Neuron (in vitro differentiated cells): ENCODE measurements around the gene ECHDC1.
A peak's percentile ranks its signal among the peaks of the same experiment; 100 is the strongest.

Source experiments
- H2AFZ ChIP-seq: one replicate; pipeline ENCODE4 v1.6.1; 2013; ENCODE audit warnings: low read depth, mild to moderate bottlenecking, inconsistent platforms, low read length, moderate library complexity
- H3K27me3 ChIP-seq: one replicate; pipeline ENCODE4 v1.6.1; 2013; ENCODE audit warnings: low read length; ENCODE audit not compliant: insufficient read depth
- H3K36me3 ChIP-seq: one replicate; pipeline ENCODE4 v1.6.1; 2013; ENCODE audit warnings: low read length; ENCODE audit not compliant: insufficient read depth
- H3K4me1 ChIP-seq: one replicate; pipeline ENCODE4 v1.6.1; 2013; ENCODE audit warnings: low read length; ENCODE audit not compliant: insufficient read depth
- H3K4me3 ChIP-seq: 2 replicates; pipeline ENCODE4 v1.5.1; 2013; ENCODE audit warnings: mild to moderate bottlenecking, low read length, moderate library complexity
- H3K9me3 ChIP-seq: one replicate; pipeline ENCODE4 v1.6.1; 2013; ENCODE audit warnings: low read length

The ECHDC1 gene

DNA sequence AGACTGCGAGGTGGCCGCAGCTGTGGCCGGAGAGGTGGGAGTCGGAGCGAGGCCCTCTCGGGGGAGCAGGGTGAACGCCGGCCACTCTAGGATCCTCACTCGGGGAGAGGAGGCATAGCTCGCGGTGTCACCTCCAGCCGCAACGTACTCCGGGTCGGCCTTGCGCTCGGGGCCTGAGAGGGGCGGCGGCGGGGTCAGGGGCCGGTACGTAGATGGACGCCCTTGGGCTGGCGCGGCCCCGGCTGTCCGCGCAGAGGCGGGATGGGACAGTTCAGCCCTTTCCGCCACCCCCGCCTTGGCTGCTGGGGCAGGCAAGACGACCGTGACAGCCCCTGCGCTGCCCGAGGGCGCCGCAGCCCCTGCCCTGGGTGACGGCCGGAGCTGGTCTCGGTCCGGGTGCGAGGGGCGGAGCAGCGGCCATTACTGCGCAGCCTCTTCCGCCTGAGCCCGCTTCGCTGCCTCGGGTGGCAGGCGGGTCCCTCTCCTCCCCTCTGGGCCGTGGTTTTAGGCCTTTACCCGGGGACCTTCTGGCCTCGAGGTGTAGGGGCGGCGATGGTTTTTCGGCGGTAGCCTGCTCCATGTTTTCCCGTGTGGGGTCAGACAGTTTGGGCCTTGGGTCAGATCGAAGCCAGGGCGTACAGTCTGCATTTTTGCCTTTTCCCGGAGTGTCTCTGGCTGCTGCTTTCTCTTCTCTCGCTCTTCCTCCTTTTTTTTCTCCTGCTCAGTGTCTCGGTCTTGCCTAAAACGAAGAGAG, 76.3 kb downstream of the ECHDC1 start:
- peak overlapping the region; percentile 94 for H2AFZ ChIP-seq
- H3K36me3 ChIP-seq = no peaks in the 10 kb centered on the region
- peak overlapping the region; percentile 96 for H3K4me3 ChIP-seq
- no peaks in the 10 kb centered on the region for H3K27me3 ChIP-seq
- H3K9me3 ChIP-seq = no peaks in the 10 kb centered on the region
- H3K4me1 ChIP-seq = peaks cover 15% of the 10 kb centered on the region

DNA sequence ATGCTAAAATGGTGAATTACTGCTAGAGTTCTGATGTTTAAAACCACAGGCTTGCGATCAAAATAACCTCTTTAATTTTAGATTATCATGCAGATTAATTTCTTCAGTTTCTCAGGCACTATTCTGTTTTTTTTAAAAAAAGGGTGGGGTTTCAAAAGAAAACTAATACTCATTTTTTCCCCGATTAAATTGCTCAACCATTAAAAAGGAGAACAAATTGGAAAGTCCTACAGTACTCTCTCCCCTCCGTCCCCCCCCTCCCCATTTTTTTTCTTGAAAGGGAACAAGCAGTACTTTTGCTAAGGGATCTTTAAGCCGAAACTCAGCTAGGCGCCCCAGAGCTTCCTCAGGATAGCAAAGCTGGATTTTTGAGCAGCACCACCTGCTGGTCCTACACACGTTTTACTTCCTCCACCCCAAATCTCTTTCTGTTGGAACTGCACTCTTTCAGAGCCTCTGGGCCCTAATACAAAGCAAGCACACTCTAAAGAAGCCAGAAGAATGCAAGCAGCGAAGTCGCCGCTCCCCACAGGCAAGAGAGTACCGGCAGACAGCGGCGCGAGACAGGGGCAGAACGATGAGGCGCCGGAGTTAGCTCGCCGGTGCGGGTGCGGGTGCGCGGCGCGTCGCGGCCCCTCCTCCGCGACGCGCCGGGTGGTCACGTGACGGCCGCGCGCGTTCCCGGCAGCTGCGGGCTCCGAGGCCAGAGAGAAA, 77.1 kb downstream of the ECHDC1 start, which contains the start of gene RNF146:
Gene RNF146, plus strand, starts transcription at position 687 of the 714 bp plus-strand sequence. CDS start 13,475 bp downstream, outside the sequence.
- Histone ChIP-seq H3K36me3 (no peaks in the 10 kb centered on the region), H3K9me3 (no peaks in the 10 kb centered on the region), H3K27me3 (no peaks in the 10 kb centered on the region), H3K4me1 (peaks cover 15% of the 10 kb centered on the region), H2AFZ (peak within 1 kb of the TSS; percentile 94), H3K4me3 (peak within 1 kb of the TSS; percentile 96)

DNA sequence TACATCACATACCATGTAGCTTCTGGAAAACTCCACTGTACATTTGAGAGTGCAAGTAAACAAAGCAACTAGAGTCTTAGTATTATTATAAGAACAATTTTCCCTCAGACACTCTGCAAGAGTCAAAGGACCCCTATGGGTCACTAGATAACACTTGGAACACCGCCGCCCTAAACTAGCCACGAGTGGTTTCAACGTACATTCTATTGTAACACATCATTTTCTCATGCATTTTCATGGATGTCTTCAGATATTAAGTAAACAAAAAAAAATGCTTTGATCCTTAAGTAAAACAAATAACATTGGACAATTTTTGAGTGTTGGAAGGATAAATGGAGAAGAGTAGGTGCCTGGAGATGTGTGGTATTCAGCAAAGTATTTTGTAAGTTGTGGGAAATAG, 79.9 kb downstream of the ECHDC1 start:
- no peak overlapping the region for H2AFZ ChIP-seq
- no peaks in the 10 kb centered on the region for H3K9me3 ChIP-seq
- no peak overlapping the region for H3K4me3 ChIP-seq
- H3K4me1 ChIP-seq = peaks cover 8% of the 10 kb centered on the region
- no peaks in the 10 kb centered on the region for H3K36me3 ChIP-seq
- H3K27me3 ChIP-seq = no peaks in the 10 kb centered on the region

DNA sequence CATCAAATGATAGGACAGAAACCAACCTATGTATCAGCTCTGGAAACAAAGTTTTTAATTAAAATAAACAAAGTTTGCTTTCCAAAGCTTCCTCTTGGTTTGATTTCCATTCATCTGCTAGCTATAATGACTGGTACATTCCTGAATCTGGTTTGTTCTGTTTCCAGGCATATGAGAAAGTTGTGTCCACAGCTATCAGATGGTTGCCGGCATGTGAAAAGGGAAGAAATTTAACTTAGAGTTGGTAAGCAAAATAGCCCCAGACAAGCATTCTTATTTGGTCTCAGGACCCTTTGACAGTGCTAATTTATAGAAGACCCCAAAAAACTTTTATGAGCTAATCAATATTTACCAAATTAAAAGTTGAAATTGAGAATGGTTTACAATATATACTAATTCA, 80.5 kb downstream of the ECHDC1 start:
- Histone ChIP-seq H3K9me3 (no peaks in the 10 kb centered on the region), H3K27me3 (no peaks in the 10 kb centered on the region), H2AFZ (no peak overlapping the region), H3K4me3 (no peak overlapping the region), H3K36me3 (no peaks in the 10 kb centered on the region), H3K4me1 (peaks cover 5% of the 10 kb centered on the region)

DNA sequence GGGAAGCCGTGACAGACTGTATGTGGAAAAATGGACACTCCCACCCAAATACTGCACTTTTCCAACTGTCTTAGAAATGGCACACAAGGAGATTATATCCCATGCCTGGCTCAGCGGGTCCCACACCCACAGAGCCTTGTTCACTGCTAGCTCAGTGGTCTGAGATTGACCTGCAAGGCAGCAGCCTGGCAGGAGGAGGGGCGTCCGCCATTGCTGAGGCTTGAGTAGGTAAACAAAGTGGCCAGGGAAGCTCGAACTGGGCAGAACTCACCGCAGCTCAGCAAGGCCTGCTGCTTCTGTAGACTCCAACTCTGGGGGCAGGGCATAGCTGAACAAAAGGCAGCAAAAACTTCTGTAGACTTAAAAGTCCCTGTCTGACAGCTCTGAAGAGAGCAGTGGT, 88.1 kb downstream of the ECHDC1 start:
- Histone ChIP-seq H3K36me3 (no peaks in the 10 kb centered on the region), H3K27me3 (no peaks in the 10 kb centered on the region), H3K4me3 (no peak overlapping the region), H3K9me3 (no peaks in the 10 kb centered on the region), H2AFZ (no peak overlapping the region), H3K4me1 (peaks cover 4% of the 10 kb centered on the region)

DNA sequence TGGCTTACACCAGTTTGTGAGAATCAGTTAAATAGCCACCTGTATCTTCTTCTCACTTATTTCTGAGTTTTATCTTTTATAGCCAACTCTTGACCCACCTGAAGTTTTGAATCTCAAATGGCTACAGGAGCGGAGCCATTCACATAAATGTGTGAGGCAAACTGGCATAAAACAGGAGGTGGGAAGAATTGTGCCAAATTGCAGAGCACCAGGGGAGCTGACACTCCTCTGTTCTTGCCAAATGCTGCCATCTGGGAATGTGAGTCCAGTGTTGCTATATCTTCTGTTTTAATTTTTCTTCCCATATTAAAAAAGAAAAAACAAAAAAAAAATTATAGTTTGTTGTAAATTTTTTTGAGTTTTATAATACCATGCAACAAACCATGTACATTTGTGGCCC, 93.8 kb downstream of the ECHDC1 start:
- no peaks in the 10 kb centered on the region for H3K9me3 ChIP-seq
- no peaks in the 10 kb centered on the region for H3K36me3 ChIP-seq
- H3K27me3 ChIP-seq = no peaks in the 10 kb centered on the region
- H2AFZ ChIP-seq = no peak overlapping the region
- no peak overlapping the region for H3K4me3 ChIP-seq
- H3K4me1 ChIP-seq = peaks cover 4% of the 10 kb centered on the region

DNA sequence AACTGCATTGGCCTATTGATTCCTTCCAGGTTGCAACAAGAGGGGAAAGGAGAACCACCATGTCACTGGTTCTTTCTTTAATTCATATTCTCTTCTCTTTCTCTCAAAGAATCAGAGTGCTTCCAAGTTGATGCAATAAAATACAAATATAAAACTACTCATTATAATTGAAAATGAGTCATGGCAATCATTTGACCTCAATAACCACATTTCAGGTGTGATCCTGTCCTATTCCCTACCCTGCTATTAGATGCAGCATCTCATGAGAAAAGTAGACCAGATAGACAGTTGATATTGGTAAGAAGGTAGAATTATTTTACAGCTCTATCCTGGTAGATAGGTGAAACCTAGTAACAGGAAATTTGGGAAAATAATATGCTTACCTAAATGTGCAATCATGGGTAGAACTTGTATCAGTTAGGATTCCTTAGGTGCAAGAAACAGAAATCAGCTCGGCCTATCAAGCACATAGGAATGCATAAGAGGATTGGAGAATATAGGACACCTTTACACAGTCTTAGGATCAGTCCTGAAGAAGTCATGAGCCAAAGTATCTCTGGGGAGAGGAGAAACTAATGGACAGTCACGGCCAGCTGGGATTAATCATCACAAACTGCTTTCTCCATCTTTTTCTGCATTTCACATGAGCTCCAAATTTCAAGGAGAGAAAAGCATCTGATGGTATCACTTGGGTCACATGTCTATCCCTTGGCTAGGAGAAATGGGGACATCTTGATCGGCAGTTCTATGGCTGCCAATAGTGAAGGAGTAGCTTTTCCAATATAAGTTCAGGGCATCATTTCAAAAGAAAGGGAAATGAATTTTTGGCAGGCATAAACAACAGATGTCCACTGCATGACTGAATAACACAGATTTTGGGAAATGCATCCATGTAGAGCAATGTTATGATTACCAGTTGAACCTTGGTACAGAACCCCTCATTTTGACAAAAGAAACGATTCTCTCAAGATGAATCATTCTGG, 96.0 kb downstream of the ECHDC1 start:
- no peaks in the 10 kb centered on the region for H3K36me3 ChIP-seq
- H3K27me3 ChIP-seq = no peaks in the 10 kb centered on the region
- no peaks in the 10 kb centered on the region for H3K9me3 ChIP-seq
- peaks cover 4% of the 10 kb centered on the region for H3K4me1 ChIP-seq
- H2AFZ ChIP-seq = no peak overlapping the region
- no peak overlapping the region for H3K4me3 ChIP-seq

DNA sequence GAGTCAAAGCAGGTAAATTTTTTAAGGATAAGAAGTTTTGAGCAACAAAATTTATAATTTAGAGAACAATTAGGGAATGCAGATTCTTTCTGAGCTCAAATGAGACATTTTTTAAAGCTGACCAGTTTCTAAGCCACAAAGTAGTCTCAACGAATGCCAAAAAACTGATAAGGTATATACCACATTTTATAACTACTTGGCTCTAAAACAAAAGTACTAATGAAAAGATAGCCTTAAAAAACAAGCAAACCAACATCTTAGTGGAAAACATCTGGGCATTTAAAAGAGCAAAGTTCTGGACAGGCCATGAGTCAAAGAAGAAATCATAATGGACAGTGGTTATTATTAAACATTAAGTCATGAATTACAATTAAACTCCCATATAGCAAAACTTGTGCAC, 99.9 kb downstream of the ECHDC1 start:
- Histone ChIP-seq H3K36me3 (no peaks in the 10 kb centered on the region), H3K4me1 (no peaks in the 10 kb centered on the region), H3K27me3 (no peaks in the 10 kb centered on the region), H3K9me3 (no peaks in the 10 kb centered on the region), H2AFZ (no peak overlapping the region), H3K4me3 (no peak overlapping the region)
